ENCODE results near the gene ENHO.

- no peak for TF ChIP-seq POLR2A (IDR thresholded peaks at IDR 0.05)
- TF ChIP-seq CTCF (IDR thresholded peaks at IDR 0.05) = no peak
- TF ChIP-seq EP300 (IDR thresholded peaks at IDR 0.05) = no peak
- TF ChIP-seq POLR2AphosphoS5 (IDR thresholded peaks at IDR 0.05) = no peak
Observed at GRCh38 chr9:34570809-34571480, 48.2 kb upstream of the ENHO start.

Data from suprapubic skin (tissue), 4 donors.